Globus pallidus (tissue), 1 donor: ENCODE results near the gene PRMT5.

Experiments used
- DNase-seq: peaks from one replicate; pipeline ENCODE4 v3.0.0-alpha.2; 2015; ENCODE audit warnings: low spot score

Gene PRMT5

DNA sequence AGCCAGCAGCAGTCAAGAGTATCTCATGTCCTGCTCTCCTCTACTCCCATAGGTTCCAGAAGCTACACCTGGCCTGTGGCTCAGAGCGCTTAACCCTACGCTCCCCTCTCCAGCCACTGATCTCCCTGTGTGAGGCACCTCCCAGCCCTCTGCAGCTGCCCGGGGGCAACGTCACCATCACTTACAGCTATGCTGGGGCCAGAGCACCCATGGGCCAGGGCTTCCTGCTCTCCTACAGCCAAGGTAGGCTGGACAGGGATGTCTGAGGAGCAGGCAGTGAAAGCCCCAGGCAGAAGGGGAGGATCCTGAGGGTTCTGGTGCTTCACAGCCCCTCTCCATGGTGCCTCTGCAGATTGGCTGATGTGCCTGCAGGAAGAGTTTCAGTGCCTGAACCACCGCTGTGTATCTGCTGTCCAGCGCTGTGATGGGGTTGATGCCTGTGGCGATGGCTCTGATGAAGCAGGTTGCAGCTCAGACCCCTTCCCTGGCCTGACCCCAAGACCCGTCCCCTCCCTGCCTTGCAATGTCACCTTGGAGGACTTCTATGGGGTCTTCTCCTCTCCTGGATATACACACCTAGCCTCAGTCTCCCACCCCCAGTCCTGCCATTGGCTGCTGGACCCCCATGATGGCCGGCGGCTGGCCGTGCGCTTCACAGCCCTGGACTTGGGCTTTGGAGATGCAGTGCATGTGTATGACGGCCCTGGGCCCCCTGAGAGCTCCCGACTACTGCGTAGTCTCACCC is 54.0 kb downstream of the PRMT5 start:
- DNase-seq = no peak

GRCh38 chr14:22872833-22873520 is 56.2 kb downstream of the PRMT5 start:
- no peak for DNase-seq

DNA sequence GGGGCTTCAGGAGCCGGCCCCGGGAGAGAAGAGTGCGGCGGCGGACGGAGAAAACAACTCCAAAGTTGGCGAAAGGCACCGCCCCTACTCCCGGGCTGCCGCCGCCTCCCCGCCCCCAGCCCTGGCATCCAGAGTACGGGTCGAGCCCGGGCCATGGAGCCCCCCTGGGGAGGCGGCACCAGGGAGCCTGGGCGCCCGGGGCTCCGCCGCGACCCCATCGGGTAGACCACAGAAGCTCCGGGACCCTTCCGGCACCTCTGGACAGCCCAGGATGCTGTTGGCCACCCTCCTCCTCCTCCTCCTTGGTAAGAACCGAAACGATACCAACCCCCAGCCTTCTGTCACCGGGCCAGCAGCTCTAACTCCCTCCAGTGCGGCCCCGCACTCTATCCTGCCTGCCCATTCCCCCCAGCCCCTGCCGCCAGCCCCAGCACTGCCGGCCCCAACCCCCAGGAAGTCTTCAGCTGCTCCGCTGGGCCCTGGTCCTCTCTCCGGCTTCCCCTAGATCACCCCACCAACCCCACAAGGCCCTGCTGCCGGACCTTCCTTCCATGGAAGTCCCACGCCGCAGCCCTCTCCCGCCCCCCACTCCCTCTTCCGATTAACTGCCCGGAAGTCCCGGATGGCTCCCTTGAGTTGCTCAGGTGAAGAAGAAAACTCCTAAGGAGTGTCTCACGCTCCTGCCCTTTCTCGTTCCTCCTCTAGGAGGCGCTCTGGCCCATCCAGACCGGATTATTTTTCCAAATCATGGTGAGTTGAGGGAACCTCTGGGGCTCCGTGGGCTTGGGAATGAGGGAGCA is 56.9 kb downstream of the PRMT5 start:
- DNase-seq = peak; percentile 75

DNA sequence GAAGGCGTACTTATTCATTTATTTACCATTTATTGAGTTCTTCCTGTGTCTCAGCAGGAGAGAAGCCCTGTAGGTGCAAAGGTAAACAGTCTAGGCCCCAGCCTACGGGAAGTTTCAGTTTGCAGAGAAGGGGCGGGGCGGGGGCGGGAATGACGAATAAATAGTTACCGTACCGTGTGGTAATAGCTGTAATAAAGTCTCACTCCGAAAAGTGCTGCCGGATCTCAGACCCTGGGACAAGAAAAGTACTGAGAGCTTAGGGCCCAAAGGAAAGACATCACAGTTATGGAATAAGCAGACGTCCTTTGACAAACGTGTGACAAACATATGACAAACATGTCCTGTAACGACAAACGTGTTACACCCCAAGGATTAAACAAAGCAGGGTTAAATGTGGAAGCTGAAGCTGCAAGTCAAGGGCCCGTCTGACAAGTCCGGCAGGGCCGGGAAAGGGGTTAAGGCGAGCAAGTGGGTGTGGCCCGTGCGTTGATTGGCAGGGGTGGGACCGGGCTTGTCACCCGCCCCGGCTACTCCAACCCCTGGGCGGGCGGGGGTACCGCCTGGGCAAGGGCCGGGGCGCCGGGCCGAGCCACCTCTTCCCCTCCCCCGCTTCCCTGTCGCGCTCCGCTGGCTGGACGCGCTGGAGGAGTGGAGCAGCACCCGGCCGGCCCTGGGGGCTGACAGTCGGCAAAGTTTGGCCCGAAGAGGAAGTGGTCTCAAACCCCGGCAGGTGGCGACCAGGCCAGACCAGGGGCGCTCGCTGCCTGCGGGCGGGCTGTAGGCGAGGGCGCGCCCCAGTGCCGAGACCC is 57.7 kb downstream of the PRMT5 start, which contains the start of gene LRP10:
LRP10 (plus strand) TSS at position 517 of the 809 bp plus-strand sequence. CDS start 564 bp downstream, outside the sequence.
- DNase-seq = peak; percentile 93

DNA sequence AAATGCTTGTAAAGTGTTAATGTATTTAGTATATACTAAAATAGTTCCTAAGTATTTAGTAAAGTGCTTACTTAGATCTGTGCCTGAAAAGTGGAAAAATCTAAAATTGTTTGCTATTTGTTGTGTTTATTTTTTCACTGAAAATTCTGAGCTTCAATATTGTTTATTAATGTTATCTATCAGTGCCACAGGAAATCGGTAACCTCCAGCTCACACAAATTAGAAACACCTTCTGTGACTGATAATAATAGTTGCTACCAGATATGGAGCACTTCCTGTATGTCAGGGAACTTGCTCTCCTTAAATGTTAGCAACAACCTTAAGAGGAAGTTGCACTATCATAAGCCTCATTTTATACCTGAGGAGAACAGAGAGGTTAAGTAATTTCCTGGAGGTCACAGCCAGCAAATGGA is 58.4 kb downstream of the PRMT5 start:
- no peak for DNase-seq
